ENCODE results near the gene STT3B.
A peak's percentile ranks its signal among the peaks of the same experiment; 100 is the strongest.

Gene STT3B

DNA sequence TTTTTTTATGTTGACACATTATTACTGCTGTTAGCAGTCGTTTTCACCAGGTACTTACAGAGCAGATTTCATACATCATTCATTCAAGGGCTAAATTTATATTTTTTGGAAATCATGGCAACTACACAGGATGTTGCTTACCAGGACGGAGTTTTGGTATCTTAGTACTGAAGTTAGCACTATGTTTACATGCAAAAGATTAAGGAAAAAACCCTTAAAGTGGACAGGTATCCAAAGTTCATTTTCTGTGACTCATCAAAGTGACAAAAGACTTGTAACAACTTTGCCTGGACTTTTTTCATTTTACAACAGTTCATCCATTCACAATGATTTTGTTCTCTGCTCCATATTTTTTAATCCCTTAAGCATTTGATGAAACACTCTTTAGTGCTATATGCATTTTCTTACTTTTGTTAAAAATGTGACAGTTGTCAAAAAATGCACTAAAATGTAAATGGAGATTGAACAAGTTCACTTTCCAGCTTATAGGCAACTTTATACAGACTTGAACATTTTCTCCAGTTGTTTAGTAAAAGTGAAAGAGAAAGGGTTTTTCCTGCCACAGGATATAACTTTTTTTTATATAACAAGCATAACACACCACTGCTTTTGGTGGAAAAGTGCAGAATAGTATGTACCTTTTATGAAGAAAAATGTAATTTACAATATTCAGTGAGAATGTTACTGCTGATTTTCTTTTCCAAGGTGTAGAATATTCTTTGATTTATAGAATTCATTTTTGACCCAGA is 104.1 kb downstream of the STT3B start:
- Mint-ChIP-seq H3K36me3 (ENCODE audit: low read depth) (peaks cover 51% of the 10 kb centered on the region), H3K9me3 (no peaks in the 10 kb centered on the region), H3K27ac (peak overlapping the region; percentile 80), H3K4me1 (ENCODE audit: low read depth) (peaks cover 29% of the 10 kb centered on the region), H3K4me3 (peak overlapping the region; percentile 59), H3K27me3 (ENCODE audit: low read depth) (no peaks in the 10 kb centered on the region)
- no peak for DNase-seq (ENCODE audit: low spot score)

DNA sequence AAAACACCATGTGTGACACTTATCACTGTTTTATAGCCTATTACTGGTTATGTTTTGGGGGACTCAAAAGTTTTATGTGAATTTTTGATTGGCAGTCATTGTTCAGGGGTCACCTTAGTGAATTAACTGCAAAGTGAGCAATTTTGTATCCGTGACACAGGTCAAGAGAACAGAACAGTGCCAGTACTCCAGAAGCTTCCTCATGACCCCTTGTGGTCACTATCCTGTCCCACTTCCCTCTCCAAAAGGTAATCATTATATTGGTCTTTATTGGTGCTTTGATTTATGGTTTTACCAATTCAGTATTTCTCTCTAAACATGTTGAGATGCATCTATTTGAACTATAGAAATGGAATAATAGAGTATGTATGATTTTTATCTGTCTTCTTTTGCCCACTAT is 107.1 kb downstream of the STT3B start:
- Mint-ChIP-seq H3K4me1 (ENCODE audit: low read depth) (peaks cover 26% of the 10 kb centered on the region), H3K36me3 (ENCODE audit: low read depth) (peaks cover 48% of the 10 kb centered on the region), H3K27ac (no peak overlapping the region), H3K4me3 (no peak overlapping the region), H3K9me3 (peaks cover 10% of the 10 kb centered on the region), H3K27me3 (ENCODE audit: low read depth) (no peaks in the 10 kb centered on the region)
- DNase-seq (ENCODE audit: low spot score): no peak

DNA sequence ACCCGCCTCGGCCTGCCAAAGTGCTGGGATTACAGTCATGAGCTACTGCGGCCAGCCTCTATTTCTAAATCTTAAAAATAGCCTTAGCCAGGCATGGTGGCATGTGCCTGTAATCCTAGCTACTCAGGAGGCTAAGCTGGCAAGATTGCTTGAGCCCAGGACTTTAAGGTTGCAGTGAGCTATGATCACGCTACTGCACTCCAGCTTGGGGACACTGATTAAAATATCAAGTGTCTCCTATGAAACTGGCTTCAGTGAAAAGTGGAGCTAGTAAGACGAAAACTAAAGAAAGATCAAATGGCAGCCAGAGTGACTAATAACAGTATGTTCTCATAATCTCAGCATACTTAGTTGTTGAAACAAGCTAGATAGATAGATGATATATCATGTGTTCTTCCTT is 112.5 kb downstream of the STT3B start:
- no peak for DNase-seq (ENCODE audit: low spot score)
- H3K27me3 Mint-ChIP-seq (ENCODE audit: low read depth): no peaks in the 10 kb centered on the region
- H3K4me1 Mint-ChIP-seq (ENCODE audit: low read depth): no peaks in the 10 kb centered on the region
- peaks cover 63% of the 10 kb centered on the region for H3K36me3 Mint-ChIP-seq (ENCODE audit: low read depth)
- peaks cover 57% of the 10 kb centered on the region for H3K9me3 Mint-ChIP-seq
- no peak overlapping the region for H3K27ac Mint-ChIP-seq
- no peak overlapping the region for H3K4me3 Mint-ChIP-seq

DNA sequence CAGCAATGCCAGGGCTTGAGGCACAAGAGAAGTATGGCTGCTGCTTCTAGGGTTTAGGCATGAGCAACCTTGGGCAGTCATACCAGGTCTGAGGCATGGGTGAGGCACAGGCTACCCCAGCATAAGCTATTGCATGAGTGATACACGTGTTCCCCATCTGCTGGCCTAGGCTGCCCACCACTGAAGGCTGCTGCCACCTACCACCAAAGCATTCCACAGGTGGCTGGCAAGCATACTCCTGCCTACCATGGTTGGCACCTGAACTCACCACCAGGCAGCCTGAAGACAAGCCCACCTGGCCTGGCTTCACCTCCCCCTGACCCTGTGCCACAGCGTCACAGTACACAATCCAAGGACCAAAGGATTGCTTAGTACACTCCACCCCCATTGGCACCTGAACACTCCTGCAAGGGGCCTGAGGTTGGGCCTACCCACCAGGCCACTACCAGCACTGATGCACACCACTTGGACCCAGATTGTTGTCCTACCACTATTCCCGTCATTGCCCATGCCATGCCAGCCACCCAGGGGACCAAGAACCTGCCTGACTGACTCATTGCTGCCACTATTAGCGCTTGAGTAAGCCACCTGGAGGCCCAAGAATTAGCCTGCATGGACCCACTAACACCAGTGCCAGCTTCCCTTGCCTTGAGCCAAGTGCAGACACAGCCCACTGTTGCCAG is 115.7 kb downstream of the STT3B start:
- Mint-ChIP-seq H3K27ac (no peak overlapping the region), H3K4me3 (no peak overlapping the region), H3K9me3 (peaks cover 83% of the 10 kb centered on the region), H3K4me1 (ENCODE audit: low read depth) (no peaks in the 10 kb centered on the region), H3K36me3 (ENCODE audit: low read depth) (peaks cover 75% of the 10 kb centered on the region), H3K27me3 (ENCODE audit: low read depth) (no peaks in the 10 kb centered on the region)
- no peak for DNase-seq (ENCODE audit: low spot score)

DNA sequence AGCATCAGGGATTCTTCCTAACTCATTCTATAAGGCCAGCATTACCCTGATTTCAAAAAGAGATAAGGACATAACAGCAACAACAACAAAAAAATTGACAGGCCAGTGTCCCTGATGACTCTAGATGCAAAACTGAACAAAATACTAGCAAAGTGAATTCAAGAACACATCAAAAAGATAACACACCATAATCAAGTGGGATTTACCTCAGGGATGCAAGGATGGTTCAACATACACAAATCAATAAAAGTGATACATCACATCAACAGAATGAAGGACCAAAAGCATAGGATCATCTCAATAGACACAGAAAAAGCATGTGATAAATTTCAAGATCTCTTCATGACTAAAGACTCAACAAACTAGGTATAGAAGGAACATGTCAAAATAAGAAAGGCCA is 119.6 kb downstream of the STT3B start:
- Mint-ChIP-seq H3K36me3 (ENCODE audit: low read depth) (peaks cover 64% of the 10 kb centered on the region), H3K27me3 (ENCODE audit: low read depth) (no peaks in the 10 kb centered on the region), H3K27ac (no peak overlapping the region), H3K4me1 (ENCODE audit: low read depth) (no peaks in the 10 kb centered on the region), H3K9me3 (peaks cover 90% of the 10 kb centered on the region), H3K4me3 (no peak overlapping the region)
- DNase-seq (ENCODE audit: low spot score): no peak

DNA sequence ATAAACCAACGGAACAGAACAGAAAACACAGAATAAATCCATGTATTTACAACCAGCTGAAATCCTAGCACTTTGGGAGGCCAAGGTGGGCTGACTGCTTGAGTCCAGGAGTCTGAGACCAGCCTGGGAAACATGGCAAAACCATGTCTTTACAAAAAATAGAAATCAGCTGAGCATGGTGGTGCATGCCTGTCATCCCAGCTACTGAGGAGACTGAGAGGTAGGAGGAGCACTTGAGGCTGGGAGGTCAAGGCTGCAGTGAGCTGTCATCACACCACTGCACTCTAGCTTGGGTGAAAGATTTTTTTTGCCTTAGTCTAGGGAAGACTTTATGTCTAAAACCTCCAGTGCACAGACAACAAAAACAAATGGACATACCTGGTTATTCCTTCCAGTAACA is 120.7 kb downstream of the STT3B start:
- Mint-ChIP-seq H3K27ac (no peak overlapping the region), H3K27me3 (ENCODE audit: low read depth) (no peaks in the 10 kb centered on the region), H3K4me3 (no peak overlapping the region), H3K4me1 (ENCODE audit: low read depth) (no peaks in the 10 kb centered on the region), H3K9me3 (peaks cover 93% of the 10 kb centered on the region), H3K36me3 (ENCODE audit: low read depth) (peaks cover 56% of the 10 kb centered on the region)
- DNase-seq (ENCODE audit: low spot score): no peak

DNA sequence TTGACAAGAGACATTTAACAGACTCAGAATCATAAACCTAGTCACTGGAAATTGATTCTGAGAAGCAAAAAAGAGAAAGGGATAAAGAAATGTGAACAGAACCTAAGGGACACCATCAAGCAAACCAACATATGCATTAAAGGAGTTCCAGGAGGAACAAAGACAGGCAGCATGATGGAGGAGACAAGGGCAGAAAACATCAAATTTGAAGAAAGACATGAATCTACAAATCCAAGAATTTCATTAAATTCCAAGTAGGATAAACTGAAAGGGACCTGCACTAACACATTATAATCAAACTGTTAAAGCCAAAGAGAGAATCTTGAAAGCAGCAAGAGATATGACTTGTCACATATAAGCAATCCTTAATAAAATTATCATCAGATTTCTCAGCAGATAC is 122.3 kb downstream of the STT3B start:
- peaks cover 40% of the 10 kb centered on the region for H3K36me3 Mint-ChIP-seq (ENCODE audit: low read depth)
- H3K9me3 Mint-ChIP-seq: peaks cover 86% of the 10 kb centered on the region

DNA sequence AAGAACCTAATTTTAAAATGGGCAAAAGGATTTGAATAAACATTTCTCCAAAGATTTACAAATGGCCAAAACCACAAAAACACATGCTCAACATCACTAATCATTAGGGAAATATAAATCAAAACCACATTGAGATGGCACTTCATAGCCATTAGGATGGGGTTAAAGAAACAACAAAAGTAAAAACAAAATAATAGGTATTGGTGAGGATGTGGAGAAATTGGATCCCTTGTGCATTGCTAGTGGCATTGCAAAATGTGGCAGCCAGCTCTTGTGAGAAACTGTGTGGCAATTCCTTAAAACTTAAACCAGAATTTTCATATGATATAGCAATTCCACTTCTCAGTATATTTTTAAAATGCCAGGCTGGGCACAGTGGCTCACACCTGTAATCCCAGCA is 126.5 kb downstream of the STT3B start:
- Mint-ChIP-seq H3K4me1 (ENCODE audit: low read depth) (peaks cover 4% of the 10 kb centered on the region), H3K27ac (no peak overlapping the region), H3K9me3 (peaks cover 49% of the 10 kb centered on the region), H3K36me3 (ENCODE audit: low read depth) (peaks cover 18% of the 10 kb centered on the region), H3K27me3 (ENCODE audit: low read depth) (no peaks in the 10 kb centered on the region), H3K4me3 (no peak overlapping the region)
- no peak for DNase-seq (ENCODE audit: low spot score)

More for the DNA sequence above, 122.3 kb downstream of the STT3B start:
- DNase-seq (ENCODE audit: low spot score): no peak
- Mint-ChIP-seq H3K27ac (no peak overlapping the region), H3K4me1 (ENCODE audit: low read depth) (no peaks in the 10 kb centered on the region), H3K4me3 (no peak overlapping the region), H3K27me3 (ENCODE audit: low read depth) (no peaks in the 10 kb centered on the region)

DNA sequence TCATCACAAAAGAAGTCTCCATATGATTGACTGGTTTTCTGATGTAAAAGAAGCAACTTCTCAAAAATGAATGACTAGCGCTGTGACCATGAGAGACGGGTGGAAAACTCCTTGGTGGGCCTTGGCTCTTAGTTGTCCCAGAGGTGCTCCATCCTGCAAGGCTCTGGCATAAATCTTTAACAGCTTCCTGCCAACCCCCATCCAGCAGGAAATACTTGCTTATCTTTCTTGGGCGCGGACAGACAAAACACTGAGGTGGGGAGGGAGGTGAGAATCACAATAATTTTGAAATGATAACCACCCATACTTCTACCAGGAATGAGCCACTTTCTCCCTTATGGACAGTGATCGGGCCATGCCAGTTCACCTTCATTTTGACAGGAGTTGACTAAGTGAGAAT is 128.6 kb downstream of the STT3B start:
- peaks cover 7% of the 10 kb centered on the region for H3K36me3 Mint-ChIP-seq (ENCODE audit: low read depth)
- H3K27ac Mint-ChIP-seq: no peak overlapping the region
- no peak for DNase-seq (ENCODE audit: low spot score)
- H3K4me3 Mint-ChIP-seq: no peak overlapping the region
- H3K4me1 Mint-ChIP-seq (ENCODE audit: low read depth): peaks cover 4% of the 10 kb centered on the region
- H3K9me3 Mint-ChIP-seq: peaks cover 30% of the 10 kb centered on the region
- no peaks in the 10 kb centered on the region for H3K27me3 Mint-ChIP-seq (ENCODE audit: low read depth)

DNA sequence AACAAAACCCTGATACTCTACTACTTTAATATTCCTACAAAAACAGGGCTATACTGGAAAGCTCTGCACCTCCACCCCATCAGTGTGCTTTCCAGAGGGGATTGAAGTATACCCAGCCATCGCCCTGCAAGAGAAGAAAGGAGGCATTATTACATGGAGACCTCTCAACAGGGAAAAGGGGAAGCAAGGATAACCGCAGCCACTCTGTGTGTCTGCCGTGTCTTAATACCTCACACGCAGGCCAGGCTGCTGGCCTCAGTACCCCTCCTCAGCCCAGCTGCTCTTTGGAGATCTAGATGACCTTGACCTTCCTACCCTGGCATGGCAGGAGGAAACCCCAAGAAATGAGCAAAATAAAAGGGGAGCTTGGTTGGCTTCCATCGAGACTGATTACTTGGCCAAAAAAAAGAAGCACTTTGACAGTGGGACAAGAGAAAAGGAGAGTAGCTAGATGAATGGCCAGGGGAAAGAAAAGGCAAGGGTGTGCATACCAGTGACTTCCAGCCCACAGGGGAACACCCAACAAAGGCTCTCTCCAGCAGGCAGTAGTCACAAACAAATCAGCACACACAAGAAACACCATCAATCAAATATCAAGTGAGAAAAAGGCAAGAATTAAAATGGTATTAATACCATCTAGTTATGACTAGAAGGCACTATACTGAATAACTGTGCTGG is 129.4 kb downstream of the STT3B start:
- H3K9me3 Mint-ChIP-seq: peaks cover 21% of the 10 kb centered on the region
- no peak for DNase-seq (ENCODE audit: low spot score)
- no peak overlapping the region for H3K27ac Mint-ChIP-seq
- no peak overlapping the region for H3K4me3 Mint-ChIP-seq
- peaks cover 4% of the 10 kb centered on the region for H3K4me1 Mint-ChIP-seq (ENCODE audit: low read depth)
- H3K36me3 Mint-ChIP-seq (ENCODE audit: low read depth): peaks cover 4% of the 10 kb centered on the region
- H3K27me3 Mint-ChIP-seq (ENCODE audit: low read depth): no peaks in the 10 kb centered on the region

DNA sequence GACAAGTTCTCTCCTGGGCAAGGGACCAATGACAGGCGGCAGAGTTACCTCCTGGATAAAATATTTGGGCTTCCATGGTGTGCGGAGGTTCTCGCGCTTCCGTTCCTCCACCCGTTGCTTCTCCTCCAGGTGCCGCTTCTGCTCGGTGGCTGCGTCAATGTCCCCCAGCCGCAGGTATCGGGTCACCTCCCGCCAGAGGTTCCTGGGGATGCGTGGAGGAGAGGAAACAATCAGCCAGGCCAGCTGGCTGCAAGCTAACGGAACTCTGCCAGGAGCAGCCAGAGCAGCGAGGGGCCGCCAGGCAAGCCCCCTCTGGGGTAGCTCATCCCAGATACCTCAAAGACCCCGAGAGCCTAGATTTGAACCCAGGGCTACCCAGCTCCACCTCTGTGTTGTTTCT is 131.3 kb downstream of the STT3B start:
- peaks cover 3% of the 10 kb centered on the region for H3K9me3 Mint-ChIP-seq
- H3K36me3 Mint-ChIP-seq (ENCODE audit: low read depth): no peaks in the 10 kb centered on the region

DNA sequence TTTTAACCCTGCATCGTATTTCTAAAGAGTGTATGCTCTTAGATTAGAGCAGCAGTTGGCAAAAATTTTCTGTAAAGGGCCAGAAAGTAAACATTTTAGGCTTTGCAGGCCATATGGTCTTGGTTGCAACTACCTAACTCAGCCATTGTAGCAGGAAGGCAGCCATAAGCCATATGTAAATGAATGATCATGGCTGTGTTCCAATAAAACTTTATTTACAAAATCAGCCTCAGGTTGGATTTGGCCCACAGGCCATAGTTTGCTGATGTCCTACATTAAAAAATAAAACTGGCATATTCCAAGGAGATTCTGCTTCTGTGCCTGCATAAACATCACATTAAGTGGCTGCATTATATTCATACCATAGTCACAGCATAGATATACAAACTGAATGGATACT is 134.9 kb downstream of the STT3B start:
- no peak for DNase-seq (ENCODE audit: low spot score)
- no peak overlapping the region for H3K4me3 Mint-ChIP-seq
- H3K4me1 Mint-ChIP-seq (ENCODE audit: low read depth): no peaks in the 10 kb centered on the region
- no peaks in the 10 kb centered on the region for H3K9me3 Mint-ChIP-seq
- H3K27ac Mint-ChIP-seq: no peak overlapping the region
- no peaks in the 10 kb centered on the region for H3K36me3 Mint-ChIP-seq (ENCODE audit: low read depth)
- H3K27me3 Mint-ChIP-seq (ENCODE audit: low read depth): no peaks in the 10 kb centered on the region

More for the DNA sequence above, 131.3 kb downstream of the STT3B start:
- peaks cover 4% of the 10 kb centered on the region for H3K4me1 Mint-ChIP-seq (ENCODE audit: low read depth)
- no peak for DNase-seq (ENCODE audit: low spot score)
- no peak overlapping the region for H3K4me3 Mint-ChIP-seq
- H3K27me3 Mint-ChIP-seq (ENCODE audit: low read depth): no peaks in the 10 kb centered on the region
- no peak overlapping the region for H3K27ac Mint-ChIP-seq

DNA sequence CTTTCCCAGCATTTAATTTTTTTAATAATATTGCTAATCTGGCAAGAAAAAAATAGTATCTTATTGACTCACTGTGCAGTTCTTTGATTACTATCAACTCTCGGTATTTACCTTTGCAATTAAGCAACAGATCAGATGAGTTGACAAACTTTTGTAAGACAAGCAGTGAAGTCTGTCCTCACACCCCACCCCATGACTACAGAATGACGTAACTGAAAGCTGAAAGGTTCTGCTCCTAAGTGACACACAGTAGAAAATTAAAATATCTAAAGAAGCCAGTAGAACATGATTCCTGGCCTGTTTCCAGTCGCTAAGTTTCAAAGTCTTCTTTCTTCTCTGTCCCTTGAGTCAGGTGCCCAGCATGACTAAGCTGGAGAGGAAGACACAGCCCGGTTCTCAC is 135.5 kb downstream of the STT3B start:
- Mint-ChIP-seq H3K4me3 (no peak overlapping the region), H3K27me3 (ENCODE audit: low read depth) (no peaks in the 10 kb centered on the region), H3K36me3 (ENCODE audit: low read depth) (no peaks in the 10 kb centered on the region), H3K9me3 (no peaks in the 10 kb centered on the region), H3K27ac (no peak overlapping the region), H3K4me1 (ENCODE audit: low read depth) (no peaks in the 10 kb centered on the region)
- DNase-seq (ENCODE audit: low spot score): no peak

DNA sequence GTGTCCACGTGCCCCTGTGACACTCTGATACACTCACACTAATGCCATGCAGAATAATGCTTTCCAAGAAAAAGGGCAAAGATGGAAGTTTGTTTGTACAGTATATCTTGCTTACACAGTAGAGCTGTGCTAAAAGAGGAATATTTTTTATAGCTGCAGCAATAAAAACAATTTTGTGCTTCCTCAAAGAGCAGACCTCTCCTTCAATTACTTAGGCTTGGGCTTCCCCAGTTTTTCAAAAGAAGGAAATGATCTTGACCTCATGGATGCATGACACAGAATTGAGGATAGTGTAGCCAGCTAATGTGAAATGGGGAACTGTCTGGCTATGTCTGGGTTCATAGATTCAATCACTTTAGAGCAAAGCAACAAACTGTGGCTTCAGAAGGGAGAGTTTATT is 137.4 kb downstream of the STT3B start:
- no peak for DNase-seq (ENCODE audit: low spot score)
- Mint-ChIP-seq H3K27me3 (ENCODE audit: low read depth) (no peaks in the 10 kb centered on the region), H3K9me3 (no peaks in the 10 kb centered on the region), H3K4me3 (no peak overlapping the region), H3K27ac (no peak overlapping the region), H3K36me3 (ENCODE audit: low read depth) (no peaks in the 10 kb centered on the region), H3K4me1 (ENCODE audit: low read depth) (no peaks in the 10 kb centered on the region)

Measured in T-helper 2 cell treated with Interferon-gamma antibody and Interleukin-4, amounts not matched to agents 5 μg/mL and 100 μg/mL, for 36 hours (primary cell).